ENCODE data around the gene CCDC30.
A peak's percentile ranks its signal among the peaks of the same experiment; 100 is the strongest.
"Not testable (repeated sequence)": the region's sequence is repeated elsewhere in the genome, so short reads cannot be mapped to it uniquely, and the experiment has no call there.

Gene CCDC30

DNA sequence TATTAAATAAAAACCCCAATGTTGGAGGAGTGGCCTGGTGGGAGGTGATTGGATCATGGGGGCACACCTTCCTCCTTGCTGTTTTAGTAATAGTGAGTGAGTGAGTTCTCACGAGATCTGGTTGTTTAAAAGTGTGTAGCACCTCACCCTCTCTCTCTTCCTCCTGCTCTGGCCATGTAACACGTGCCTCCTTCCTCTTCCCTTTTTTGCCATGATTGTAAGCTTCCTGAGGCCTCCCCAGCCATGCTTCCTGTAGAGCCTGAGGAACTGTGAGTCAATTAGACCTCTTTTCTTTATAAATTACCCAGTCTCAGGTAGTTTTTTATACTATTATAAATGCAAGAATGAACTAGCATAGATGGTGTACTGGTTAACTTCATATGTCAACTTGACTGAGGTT is 68.0 kb downstream of the CCDC30 start:
- DNase-seq, result no peak

- no peak for DNase-seq
Measured at GRCh38 chr1:42533101-42533863, 70.2 kb downstream of the CCDC30 start.

DNA sequence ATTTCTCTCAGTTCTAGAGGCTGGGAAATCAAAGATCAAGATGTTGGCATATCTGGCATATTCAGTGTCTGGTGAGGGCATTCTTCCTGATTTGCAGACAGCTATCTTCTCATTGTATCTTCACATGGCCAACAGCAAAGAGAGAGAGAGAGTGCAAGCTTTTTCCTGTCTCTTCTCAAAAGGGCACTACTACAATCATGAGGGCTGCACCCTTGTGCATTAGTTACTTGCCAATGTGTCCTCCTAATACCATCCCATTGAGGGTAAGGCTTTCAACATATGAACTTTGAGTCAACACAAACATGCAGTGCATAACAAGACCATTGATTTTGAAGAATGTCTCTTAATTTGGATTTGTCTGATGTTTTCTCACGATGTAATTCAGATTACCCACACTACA is 78.0 kb downstream of the CCDC30 start:
- DNase-seq, result no peak

DNA sequence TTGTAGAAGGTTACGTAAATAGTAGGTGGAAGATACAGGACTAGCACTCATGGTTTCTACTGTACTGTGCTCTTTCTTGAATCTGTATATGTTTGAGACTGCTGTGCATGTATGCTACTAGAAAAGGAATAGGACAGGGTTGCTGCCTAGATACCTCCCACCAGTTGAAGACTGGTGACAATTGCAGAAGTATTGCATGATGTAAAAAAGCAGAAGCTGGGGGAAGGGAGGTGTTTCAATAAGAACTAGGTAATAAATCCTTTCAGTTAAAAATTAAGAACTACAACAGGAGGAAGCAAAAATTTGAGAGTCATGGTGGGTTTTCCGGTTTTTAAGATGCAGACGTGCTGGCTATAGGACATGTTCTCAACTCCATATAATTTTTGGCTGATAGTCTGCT is 88.1 kb downstream of the CCDC30 start:
- no peak for DNase-seq

- no peak for DNase-seq
Measured at GRCh38 chr1:42551590-42551989, 88.5 kb downstream of the CCDC30 start.

DNA sequence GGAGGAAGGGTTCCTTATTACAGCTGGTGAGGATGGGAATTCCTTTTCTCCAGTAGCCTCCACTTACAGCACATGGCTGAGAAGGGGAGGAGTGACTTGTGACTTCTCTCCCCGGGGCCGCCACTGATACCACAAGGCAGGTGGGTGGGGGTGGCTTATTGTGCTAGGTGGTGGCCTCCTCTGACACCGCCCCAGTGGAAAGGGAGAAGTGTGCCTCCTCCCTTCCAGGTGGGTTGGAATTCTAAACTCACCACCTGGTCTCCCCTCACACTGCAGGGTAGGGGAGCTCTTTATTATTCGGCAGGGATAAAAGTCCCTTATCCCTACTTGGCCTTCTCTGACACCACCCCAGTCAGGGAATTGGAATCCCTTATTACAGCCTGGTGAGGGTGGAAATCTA is 89.5 kb downstream of the CCDC30 start:
- DNase-seq, result no peak

- no peak for DNase-seq
Measured at GRCh38 chr1:42557230-42557851, 94.3 kb downstream of the CCDC30 start.

GRCh38 chr1:42567038-42567437 is 104.0 kb downstream of the CCDC30 start:
- no peak for DNase-seq

GRCh38 chr1:42576935-42577334 is 113.8 kb downstream of the CCDC30 start:
- no peak for DNase-seq

- DNase-seq, result no peak
Measured at GRCh38 chr1:42586016-42586415, 122.9 kb downstream of the CCDC30 start.

DNA sequence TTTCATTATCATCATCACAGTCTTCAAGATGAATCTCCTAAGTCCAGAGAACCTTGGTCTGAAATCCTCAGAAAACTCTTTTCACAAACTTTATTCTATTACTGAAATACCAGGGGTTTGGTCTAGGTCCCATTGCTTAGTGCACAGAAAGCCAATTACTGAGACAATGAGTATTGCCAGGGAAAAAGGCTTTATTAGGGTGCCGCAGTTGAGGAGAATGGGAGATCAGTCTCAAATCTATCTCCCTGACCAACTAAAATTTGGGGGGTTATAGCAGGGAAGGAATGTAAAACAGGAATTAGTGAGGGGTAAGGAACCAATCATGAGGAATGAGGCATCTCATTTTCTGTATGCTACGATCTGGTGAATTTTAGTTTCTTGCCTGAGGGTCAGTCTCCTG is 124.7 kb downstream of the CCDC30 start:
- no peak for DNase-seq

DNA sequence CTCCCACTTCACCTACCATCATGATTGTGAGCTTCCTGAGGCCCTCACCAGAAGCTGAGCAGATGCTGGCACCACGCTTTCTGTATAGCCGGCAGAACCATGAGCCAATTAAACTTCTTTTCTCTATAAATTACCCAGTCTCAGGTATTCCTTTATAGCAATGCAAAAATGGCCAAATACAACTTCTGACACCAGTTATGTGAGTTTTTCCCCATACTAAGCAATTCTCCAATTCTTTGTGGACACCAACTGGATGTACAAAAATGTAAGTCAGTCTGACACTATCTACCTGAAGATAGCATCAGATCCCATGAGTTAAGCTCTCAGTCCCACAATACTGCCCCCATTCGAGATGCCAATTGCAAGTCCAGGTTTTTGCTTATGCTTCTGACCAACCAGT is 129.7 kb downstream of the CCDC30 start:
- no peak for DNase-seq

- no peak for DNase-seq
Measured at GRCh38 chr1:42593486-42594100, 130.5 kb downstream of the CCDC30 start.

- DNase-seq, result no peak
Measured at GRCh38 chr1:42601472-42601871, 138.4 kb downstream of the CCDC30 start.

DNA sequence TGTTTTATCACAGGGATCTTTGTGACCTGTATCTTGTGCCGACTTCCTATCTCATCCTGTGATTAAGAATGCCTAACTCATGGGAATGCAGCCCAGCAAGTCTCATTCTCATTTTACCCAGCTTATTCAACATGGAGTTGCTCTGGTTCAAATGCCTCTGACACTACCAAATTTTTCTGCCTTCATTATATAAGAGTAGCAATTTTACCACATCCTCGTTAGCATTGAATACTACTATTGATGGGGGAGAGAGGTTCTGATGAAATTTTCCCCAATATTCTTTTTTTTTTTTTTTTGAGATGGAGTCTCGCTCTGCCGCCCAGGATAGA is 150.7 kb downstream of the CCDC30 start:
- DNase-seq, result no peak

GRCh38 chr1:42618866-42619265 is 155.8 kb downstream of the CCDC30 start:
- no peak for DNase-seq

- no peak for DNase-seq
Measured at GRCh38 chr1:42620307-42620706, 157.2 kb downstream of the CCDC30 start.

DNA sequence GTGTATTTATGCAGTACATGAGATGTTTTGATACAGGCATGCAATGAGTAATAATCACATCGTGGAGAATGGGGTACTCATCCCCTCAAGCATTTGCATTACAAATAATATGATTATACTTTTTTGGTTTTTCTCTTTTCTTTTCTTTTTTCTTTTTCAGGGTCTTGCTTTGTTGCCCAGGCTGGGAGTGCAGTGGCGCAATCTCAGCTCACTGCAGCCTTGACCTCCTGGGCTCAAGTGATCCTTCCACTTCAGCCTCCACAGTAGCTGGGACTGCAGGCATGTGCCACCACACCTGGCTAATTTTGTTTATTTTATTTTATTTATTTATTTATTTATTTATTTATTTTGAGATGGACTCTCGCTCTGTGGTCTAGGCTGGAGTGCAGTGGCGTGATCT is 158.1 kb downstream of the CCDC30 start:
- not testable (repeated sequence) for DNase-seq

- not testable (repeated sequence) for DNase-seq
Measured at GRCh38 chr1:42627205-42627604, 164.1 kb downstream of the CCDC30 start.

- DNase-seq, result no peak
Measured at GRCh38 chr1:42639116-42639515, 176.0 kb downstream of the CCDC30 start.

DNA sequence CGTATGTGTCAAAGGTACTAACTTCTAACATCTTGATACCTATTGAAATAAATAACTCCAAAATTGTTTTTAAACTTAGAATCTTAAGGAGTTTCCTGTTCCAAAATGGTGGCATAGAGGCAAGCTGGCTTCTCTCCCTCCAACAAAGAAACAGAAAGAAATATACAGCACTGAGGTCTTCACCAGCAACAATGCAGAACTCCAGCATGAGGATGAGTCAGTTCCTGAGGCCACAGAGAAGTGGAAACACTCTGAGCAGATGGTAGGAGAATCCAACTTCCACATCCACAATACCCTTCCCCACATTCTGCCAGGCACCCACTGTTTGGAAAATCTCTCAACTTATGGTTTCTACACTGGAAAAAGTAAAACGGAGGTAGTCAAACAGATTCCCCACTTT is 183.0 kb downstream of the CCDC30 start:
- DNase-seq, result no peak

DNA sequence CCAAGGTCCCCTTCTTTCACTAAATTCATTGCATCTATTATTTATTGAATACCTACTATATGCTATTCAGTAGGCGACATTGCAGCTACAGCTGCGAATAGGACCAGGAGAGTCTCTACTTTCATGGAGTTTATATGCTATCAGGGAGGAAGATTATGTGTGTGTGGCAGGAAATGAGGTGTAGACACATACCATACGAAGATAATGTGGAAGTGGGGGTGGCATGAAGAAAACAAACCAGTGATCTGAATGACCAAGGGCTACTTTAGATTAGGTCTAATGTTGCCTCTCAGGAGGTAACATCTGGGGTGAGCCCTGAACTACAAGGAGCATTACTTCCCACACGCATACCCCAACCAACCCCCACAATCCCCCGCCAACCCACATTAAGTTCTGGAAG is 194.1 kb downstream of the CCDC30 start:
- no peak for DNase-seq

DNA sequence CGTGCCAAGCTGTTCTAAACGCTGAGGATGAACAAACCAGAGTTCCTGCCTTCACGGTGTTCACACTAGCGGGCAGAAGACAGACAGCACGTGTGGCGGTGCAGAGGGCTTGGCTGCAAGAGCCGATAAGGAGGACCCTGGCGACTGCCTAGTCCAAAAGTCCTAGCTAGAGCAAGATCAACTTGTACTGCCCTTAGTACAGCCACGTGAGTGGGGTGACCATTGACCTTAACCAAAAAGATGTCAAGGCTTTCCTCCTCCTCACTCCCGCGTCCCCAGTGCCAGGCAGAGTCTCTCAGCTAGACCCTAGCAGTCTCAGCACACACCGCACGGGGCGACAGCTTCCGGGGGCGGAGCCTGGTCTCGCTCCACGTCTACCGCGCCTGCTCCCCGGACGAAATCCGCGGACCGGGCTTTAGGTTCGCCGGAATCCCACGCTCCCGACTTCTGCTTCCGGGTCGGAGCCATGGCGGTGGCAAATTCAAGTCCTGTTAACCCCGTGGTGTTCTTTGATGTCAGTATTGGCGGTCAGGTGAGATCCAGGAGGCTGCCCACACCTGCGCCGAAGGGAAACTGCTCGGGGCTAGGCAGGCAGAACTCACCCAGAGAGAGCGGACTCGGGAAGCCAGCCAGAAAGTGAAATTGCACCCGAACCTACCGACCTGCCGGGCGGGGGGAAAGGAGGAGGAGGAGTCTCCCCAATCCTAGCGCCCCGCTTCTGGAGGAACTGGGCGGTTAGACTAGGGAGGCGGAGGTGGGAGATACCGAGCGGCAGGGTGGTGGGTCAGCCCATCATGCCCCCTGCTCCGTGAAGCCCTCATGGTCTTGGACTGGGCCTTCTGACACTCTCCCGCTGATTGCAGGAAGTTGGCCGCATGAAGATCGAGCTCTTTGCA is 195.1 kb downstream of the CCDC30 start, which contains the start of gene PPIH:
Gene PPIH (plus strand): TSS at position 443 of the 896 bp plus-strand sequence. CDS start 24 bp downstream, at position 467.
- peak; percentile 91 for DNase-seq
